Karpas-422 (cell line): ENCODE measurements around the gene SASH1. TPM values are rescaled to one million over a fixed set of nuclear protein-coding genes. Genes with fewer than 3 reads are reported as not detected.

Experiments
- DNase-seq: peaks from one replicate; pipeline ENCODE4 v3.0.0-alpha.2; 2015
- H2AFZ ChIP-seq: fragments of 200-600 bp; sonication (generic); 2 replicates; pipeline ENCODE4 v1.6.1; 2014; ENCODE audit warnings: antibody characterized with exemption, low read length, mixed read lengths
- H3K27ac ChIP-seq: fragments of 200-600 bp; sonication (generic); 2 replicates; pipeline ENCODE4 v1.5.1; 2014; ENCODE audit warnings: mild to moderate bottlenecking, low read length, moderate library complexity
- H3K27me3 ChIP-seq: fragments of 200-600 bp; sonication (generic); 2 replicates; pipeline ENCODE4 v1.6.1; 2014; ENCODE audit warnings: low read length, mixed read lengths
- H3K36me3 ChIP-seq: fragments of 200-600 bp; sonication (generic); 2 replicates; pipeline ENCODE4 v1.6.1; 2014; ENCODE audit warnings: low read length, mixed read lengths; ENCODE audit not compliant: insufficient read depth
- H3K4me1 ChIP-seq: fragments of 200-600 bp; sonication (generic); 2 replicates; pipeline ENCODE4 v1.6.1; 2014; ENCODE audit warnings: mild to moderate bottlenecking, low read length, mixed read lengths
- H3K4me2 ChIP-seq: fragments of 200-600 bp; sonication (generic); 2 replicates; pipeline ENCODE4 v1.6.1; 2014; ENCODE audit warnings: low read length, low read depth, mild to moderate bottlenecking; ENCODE audit not compliant: poor library complexity, severe bottlenecking
- H3K4me3 ChIP-seq: fragments of 200-600 bp; sonication (generic); 2 replicates; pipeline ENCODE4 v1.5.1; 2014; ENCODE audit warnings: mild to moderate bottlenecking, antibody characterized with exemption, low read length, mixed read lengths
- H3K79me2 ChIP-seq: fragments of 200-600 bp; sonication (generic); 2 replicates; pipeline ENCODE4 v1.6.1; 2014; ENCODE audit warnings: mild to moderate bottlenecking, low read length, mixed read lengths
- H3K9ac ChIP-seq: fragments of 200-600 bp; sonication (generic); 2 replicates; pipeline ENCODE4 v1.6.0; 2014; ENCODE audit warnings: low read length
- H3K9me2 ChIP-seq: fragments of 200-600 bp; sonication (generic), shearing (Covaris generic); replicated peaks from 2 replicates; pipeline ENCODE4 v1.6.0; 2014; ENCODE audit warnings: mild to moderate bottlenecking, low read length, moderate library complexity; ENCODE audit not compliant: insufficient read depth
- H3K9me3 ChIP-seq: fragments of 300-700, 200-600 bp; sonication (generic); 2 replicates; pipeline ENCODE4 v1.6.1; 2014; ENCODE audit warnings: low read length, mixed read lengths
- H4K20me1 ChIP-seq: fragments of 200-600 bp; sonication (generic); 2 replicates; pipeline ENCODE4 v1.6.1; 2014; ENCODE audit warnings: mild to moderate bottlenecking, antibody characterized with exemption, low read length, low read depth; ENCODE audit not compliant: insufficient read depth
- total RNA-seq: library from RNA; depleted of rRNA; stranded (reverse); fragments of >200 nt; shearing (Covaris generic); gene quantifications from 2 replicates; pipeline ENCODE4 v1.2.3, GENCODE V29; 2014; ENCODE audit warnings: low replicate concordance

The SASH1 gene
- total RNA-seq, 1 experiment from 2014 or later, result 0.15 TPM

DNA sequence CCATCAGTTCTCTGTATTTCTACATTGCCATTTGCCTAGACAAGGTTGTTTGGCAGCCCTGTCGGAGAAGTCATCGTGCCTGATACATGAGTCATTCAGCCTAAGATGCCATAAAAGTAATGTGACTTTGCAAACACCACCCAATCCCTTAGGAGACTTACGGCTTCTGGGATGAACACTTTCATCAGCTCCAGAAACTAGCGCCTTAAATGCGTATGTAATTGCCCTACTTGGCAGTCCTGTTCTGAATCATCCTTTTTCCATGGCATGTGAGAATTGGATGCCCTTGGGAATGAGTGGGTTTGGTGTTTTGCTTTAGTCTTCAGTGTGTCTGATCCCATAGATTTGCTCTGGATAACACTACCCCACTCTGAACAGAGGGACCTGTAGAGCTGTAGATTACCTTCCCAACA, 158.5 kb downstream of the SASH1 start:
- Histone ChIP-seq H3K27me3 (no peaks in the 10 kb centered on the region), H3K9me2 (no peaks in the 10 kb centered on the region), H3K79me2 (no peaks in the 10 kb centered on the region), H3K9me3 (no peaks in the 10 kb centered on the region), H3K4me2 (no peak overlapping the region), H4K20me1 (no peaks in the 10 kb centered on the region), H3K27ac (no peak overlapping the region), H2AFZ (no peak overlapping the region), H3K36me3 (no peaks in the 10 kb centered on the region), H3K4me3 (no peak overlapping the region), H3K4me1 (no peaks in the 10 kb centered on the region), H3K9ac (no peak overlapping the region)
- DNase-seq, result no peak

DNA sequence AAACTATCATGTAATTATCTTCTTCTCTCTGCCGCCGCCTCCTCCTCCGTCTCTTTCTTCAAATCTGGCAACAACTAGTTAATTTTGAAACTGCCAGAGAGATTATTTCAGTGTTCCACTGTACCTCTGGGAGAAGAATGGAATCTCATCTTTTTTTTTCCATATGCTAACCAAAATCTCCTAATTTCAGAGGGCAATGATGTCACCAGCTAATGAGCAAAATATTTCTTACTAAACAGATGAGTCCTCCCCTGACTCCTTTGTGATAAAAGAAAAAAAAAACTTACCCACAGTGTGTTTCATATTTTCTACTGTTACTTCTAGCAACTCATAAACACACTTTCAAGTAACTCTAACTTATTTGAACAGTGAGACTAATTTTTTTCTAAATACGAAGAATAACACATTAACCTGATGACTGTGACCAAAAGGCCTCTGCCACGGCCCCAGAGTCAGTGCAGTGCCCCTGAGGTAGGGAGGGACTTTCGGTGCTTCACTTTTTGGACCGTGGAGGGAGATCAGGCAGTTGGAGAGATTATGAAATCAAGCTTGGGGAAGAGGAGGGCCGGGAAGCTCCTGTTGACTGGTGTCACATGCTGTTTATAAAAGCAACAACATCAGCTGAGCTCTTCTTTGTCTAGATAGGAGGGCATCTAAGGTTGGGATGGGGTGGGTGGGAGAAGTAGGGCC, 159.6 kb downstream of the SASH1 start:
- H2AFZ ChIP-seq, result no peak overlapping the region
- no peak overlapping the region for H3K4me3 ChIP-seq
- no peaks in the 10 kb centered on the region for H3K4me1 ChIP-seq
- H3K9me2 ChIP-seq, result no peaks in the 10 kb centered on the region
- DNase-seq, result no peak
- no peak overlapping the region for H3K9ac ChIP-seq
- no peaks in the 10 kb centered on the region for H3K79me2 ChIP-seq
- H3K27me3 ChIP-seq, result no peaks in the 10 kb centered on the region
- no peak overlapping the region for H3K27ac ChIP-seq
- H3K9me3 ChIP-seq, result no peaks in the 10 kb centered on the region
- no peaks in the 10 kb centered on the region for H3K36me3 ChIP-seq
- H3K4me2 ChIP-seq, result no peak overlapping the region
- no peaks in the 10 kb centered on the region for H4K20me1 ChIP-seq

DNA sequence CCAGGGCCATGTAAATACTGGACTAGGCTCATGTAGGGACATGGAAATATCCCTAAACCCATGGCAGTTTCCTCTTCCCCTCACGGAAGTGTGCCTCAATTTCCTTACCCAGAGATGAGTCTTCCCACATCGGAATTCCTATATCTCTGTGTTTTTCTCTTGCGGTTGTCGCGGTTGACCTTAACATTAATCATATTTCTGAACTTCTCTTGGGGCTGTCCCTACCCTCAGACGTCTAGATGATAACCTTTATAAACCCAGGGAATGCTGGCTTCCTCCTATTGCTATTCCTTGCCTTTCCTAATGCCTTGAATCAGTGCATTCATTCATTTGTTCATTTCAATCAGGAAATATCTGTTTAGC, 160.1 kb downstream of the SASH1 start:
- Histone ChIP-seq H2AFZ (no peak overlapping the region), H3K9ac (no peak overlapping the region), H3K27ac (no peak overlapping the region), H3K9me3 (no peaks in the 10 kb centered on the region), H3K27me3 (no peaks in the 10 kb centered on the region), H4K20me1 (no peaks in the 10 kb centered on the region), H3K79me2 (no peaks in the 10 kb centered on the region), H3K36me3 (no peaks in the 10 kb centered on the region), H3K4me1 (no peaks in the 10 kb centered on the region), H3K4me3 (no peak overlapping the region), H3K9me2 (no peaks in the 10 kb centered on the region), H3K4me2 (no peak overlapping the region)
- no peak for DNase-seq

DNA sequence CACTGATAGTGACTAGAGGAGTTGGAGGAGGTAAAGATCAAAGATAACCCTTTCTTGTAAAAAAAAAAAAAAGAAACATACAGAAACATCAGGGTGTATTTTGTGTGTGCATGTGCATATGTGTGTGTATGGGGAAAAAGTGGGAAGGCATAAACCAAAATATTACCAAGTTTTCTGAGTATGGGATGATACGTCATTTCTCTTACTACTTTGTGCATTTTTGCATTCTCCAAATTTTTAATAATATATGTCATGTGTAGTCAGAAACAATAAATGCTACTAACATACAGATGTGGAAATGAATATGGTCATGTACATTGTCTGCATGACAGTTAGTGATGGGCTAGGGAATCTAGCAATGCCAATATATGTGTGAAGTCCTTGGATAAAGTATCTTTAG, 161.1 kb downstream of the SASH1 start:
- no peaks in the 10 kb centered on the region for H3K4me1 ChIP-seq

DNA sequence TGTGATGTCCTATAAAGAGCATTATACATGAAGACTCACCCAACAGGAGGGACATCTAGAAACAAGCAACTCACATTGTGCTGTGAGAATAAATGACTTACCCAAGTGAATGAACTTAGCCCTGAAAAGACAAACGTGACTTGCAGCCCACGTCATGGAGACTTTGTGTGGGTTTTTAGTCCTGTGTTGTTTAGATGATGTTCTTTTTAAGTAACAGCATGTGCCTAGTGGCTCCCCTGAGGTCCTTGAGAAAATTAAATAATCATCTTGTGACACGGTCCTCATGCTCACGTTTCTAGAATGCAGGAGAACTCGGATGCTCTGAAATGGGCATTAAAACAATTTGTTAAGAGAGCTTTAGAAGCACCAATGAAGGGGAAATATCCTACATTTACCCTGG, 165.1 kb downstream of the SASH1 start:
- H3K9me3 ChIP-seq, result no peaks in the 10 kb centered on the region
- H2AFZ ChIP-seq, result no peak overlapping the region
- H3K4me2 ChIP-seq, result no peak overlapping the region
- H4K20me1 ChIP-seq, result no peaks in the 10 kb centered on the region
- H3K27me3 ChIP-seq, result no peaks in the 10 kb centered on the region
- no peak overlapping the region for H3K4me3 ChIP-seq
- no peaks in the 10 kb centered on the region for H3K79me2 ChIP-seq
- DNase-seq, result no peak
- H3K4me1 ChIP-seq, result peaks cover 11% of the 10 kb centered on the region
- H3K9ac ChIP-seq, result no peak overlapping the region
- no peak overlapping the region for H3K27ac ChIP-seq
- H3K9me2 ChIP-seq, result no peaks in the 10 kb centered on the region
- H3K36me3 ChIP-seq, result no peaks in the 10 kb centered on the region

More for the DNA sequence above, 161.1 kb downstream of the SASH1 start:
- Histone ChIP-seq H3K9me3 (no peaks in the 10 kb centered on the region), H3K9ac (no peak overlapping the region), H3K9me2 (no peaks in the 10 kb centered on the region), H3K27ac (no peak overlapping the region), H3K27me3 (no peaks in the 10 kb centered on the region), H3K36me3 (no peaks in the 10 kb centered on the region), H3K4me3 (no peak overlapping the region), H3K4me2 (no peak overlapping the region), H3K79me2 (no peaks in the 10 kb centered on the region), H2AFZ (no peak overlapping the region), H4K20me1 (no peaks in the 10 kb centered on the region)
- DNase-seq, result no peak

DNA sequence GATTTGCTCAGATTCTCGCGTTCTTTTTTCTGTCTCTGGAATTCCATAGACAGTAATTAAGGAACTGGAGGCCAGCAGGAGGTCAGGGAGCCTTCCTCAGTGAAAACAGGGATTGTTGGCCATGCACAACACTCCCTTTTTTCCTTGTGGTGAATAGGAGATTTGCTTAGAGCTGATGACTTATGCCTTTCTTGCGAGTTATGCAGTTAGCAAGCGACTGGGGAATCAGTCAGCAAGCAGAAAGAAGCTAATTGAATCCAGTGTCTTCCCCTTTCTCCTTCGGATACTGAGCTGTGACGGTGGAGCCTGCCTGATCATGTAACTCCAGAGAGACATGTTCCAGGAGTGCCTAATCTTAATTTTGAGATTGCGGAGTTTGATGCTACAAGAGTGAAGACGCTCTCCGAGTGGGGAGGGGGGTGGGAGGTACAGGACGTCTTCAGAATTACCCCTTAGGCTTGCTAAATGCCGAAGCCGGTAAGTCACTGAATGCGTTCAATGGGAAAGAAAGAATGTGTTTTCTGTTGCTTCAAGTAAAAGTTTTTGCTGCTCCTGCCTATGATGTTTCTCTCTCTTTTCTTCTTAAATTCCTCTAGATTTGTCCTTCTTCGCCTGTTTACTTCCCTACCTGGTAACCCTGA, 165.9 kb downstream of the SASH1 start:
- Histone ChIP-seq H3K4me3 (no peak overlapping the region), H3K9me3 (no peaks in the 10 kb centered on the region), H3K4me2 (no peak overlapping the region), H3K9me2 (no peaks in the 10 kb centered on the region), H3K79me2 (no peaks in the 10 kb centered on the region), H3K27ac (no peak overlapping the region), H3K4me1 (peaks cover 11% of the 10 kb centered on the region), H4K20me1 (no peaks in the 10 kb centered on the region), H3K36me3 (no peaks in the 10 kb centered on the region), H2AFZ (no peak overlapping the region), H3K9ac (no peak overlapping the region), H3K27me3 (no peaks in the 10 kb centered on the region)
- DNase-seq, result no peak

DNA sequence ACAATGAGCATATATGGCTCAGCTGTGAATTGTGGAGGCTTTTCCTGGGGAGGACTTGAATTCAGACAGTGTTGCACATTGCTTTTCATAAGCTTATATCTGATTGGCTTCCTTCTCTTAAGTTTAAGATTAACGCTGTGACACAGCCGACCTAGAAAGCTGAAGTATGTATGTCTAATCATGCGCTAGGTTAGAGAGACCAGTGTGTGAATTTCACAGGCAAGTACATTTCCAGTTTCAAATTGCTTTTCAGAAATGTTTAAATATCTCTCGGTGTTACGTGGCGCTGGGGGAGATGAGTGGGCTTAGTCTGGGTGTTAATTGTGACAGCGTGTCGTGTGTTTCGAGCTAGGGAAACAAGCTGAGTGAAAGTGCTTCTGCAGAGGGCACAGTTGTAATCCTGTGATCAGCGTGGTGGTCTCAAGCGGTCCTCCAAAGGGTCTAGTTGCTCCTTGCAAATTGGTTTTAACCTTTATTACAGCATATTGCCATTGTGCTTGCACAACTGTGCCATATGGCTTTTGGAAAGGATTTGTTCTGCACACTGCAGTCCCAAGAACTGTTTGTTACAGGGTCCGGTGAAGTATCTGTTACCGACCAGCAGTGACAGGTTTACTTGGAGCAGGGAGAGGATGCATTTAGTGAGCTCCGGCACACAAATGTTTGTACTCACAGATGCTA, 166.6 kb downstream of the SASH1 start:
- Histone ChIP-seq H3K79me2 (no peaks in the 10 kb centered on the region), H3K27ac (no peak overlapping the region), H3K9me2 (no peaks in the 10 kb centered on the region), H3K4me2 (peak overlapping the region; percentile 22), H2AFZ (no peak overlapping the region), H3K9me3 (no peaks in the 10 kb centered on the region), H3K4me1 (peaks cover 11% of the 10 kb centered on the region), H3K4me3 (no peak overlapping the region), H3K9ac (no peak overlapping the region), H4K20me1 (no peaks in the 10 kb centered on the region), H3K27me3 (no peaks in the 10 kb centered on the region), H3K36me3 (no peaks in the 10 kb centered on the region)
- no peak for DNase-seq

DNA sequence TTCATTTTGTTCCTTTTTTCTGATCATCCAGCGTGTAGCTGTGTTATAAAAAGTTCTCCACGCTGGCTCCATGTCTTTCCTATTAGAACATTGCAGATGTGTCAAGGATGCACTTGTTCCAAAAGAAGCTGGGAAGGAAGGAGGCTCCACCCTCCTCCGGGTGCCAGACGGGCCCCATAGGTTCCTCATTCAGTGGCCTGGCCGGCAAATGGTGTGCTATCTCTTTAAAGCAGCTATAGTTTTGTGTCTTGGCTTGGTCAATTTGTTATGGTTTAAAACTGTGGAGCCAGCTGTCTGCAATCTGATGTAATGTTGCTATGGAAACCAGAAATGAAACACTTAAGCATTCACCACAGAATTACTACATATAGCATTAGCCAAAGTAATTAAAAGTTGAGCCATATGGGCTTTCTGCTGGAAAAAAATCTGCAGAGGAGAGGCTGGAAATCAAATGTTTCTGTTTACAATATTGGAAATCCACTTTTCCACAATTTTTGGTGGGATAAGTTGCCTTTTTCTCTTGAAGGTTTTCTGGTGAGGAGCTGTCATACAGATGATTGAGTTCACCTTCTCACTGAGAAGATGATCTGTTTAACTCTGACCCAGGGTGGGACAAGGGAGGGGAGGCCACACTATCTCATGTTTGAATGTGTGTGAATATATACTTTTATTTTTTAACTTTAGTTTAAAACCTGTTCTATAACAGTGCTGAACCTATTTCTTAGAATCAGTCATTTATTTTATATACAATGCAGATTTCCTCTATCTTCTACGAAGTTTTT, 167.4 kb downstream of the SASH1 start:
- Histone ChIP-seq H3K9me2 (no peaks in the 10 kb centered on the region), H3K4me3 (no peak overlapping the region), H3K4me2 (peak overlapping the region; percentile 22), H3K27me3 (no peaks in the 10 kb centered on the region), H3K9me3 (no peaks in the 10 kb centered on the region), H4K20me1 (no peaks in the 10 kb centered on the region), H3K79me2 (no peaks in the 10 kb centered on the region), H3K4me1 (peaks cover 11% of the 10 kb centered on the region), H3K27ac (no peak overlapping the region), H3K9ac (no peak overlapping the region), H2AFZ (no peak overlapping the region), H3K36me3 (no peaks in the 10 kb centered on the region)
- peak; percentile 64 for DNase-seq
